Measurements from ENCODE around the gene ATP5MC2. TPM values are rescaled to one million over a fixed set of nuclear protein-coding genes. Genes with fewer than 3 reads are reported as not detected.
"Not testable (repeated sequence)": the region's sequence is repeated elsewhere in the genome, so short reads cannot be mapped to it uniquely, and the experiment has no call there.

ATP5MC2 gene
- total and polyA plus RNA-seq, 5 experiments from 2014 or later: 235 to 658 (median 519) TPM

DNA sequence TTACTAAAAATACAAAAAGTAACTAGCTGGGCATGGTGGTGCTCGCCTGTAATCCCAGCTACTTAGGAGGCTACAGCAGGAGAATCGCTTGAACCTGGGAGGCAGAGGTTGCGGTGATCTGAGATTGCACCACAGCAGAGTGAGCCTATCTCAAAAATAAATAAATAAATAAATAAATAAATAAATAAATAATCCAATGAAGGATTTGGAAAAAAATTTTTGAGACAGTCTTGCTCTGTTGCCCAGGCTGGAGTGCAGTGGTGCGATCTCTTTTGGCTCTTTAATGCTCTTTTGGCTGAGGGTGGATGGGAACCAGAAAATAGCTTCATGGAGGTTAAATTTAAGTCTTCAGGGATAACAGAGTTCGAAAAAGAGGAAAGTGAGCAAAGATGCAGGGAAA lies 11.7 kb downstream of the ATP5MC2 start:
- Mint-ChIP-seq H3K27ac (no peak overlapping the region), H3K36me3 (peaks cover 10 to 70% (median 18%) of the 10 kb centered on the region in 3 donors), H3K9me3 (no peaks in the 10 kb centered on the region), H3K27me3 (no peaks in the 10 kb centered on the region), H3K4me3 (no peak overlapping the region), H3K4me1 (peaks cover 0 to 2% (median 0%) of the 10 kb centered on the region in 4 donors)
- ATAC-seq: no peak
- POLR2A ChIA-PET: interaction anchor here (0.6 to 2.7 kb wide), 2 partner anchors 7 to 12 kb away, joined by 5 to 10 read pairs; partner anchors contain the start of gene ATP5MC2
- DNase-seq: no peak

DNA sequence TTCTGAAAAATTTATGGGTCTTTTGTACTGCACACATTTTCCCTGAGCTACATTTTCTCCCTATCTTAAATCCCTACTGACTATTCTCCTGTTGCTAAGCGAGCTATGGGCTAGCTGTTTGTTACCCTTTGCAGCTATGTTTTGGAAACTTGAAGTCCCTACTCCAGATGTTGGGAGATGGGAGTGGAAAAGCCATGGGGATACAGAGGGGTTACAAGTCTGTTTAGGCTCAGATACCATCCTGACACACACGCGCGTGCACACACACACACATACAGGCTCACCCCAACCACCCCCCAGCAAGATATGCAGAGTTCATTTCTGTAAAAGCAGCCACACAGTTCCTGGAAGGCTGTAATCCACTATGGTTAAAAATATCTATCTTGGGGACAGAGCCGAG lies 15.8 kb downstream of the ATP5MC2 start:
- H3K4me3 Mint-ChIP-seq: no peak overlapping the region
- peaks cover 0 to under 1% (median 0%) of the 10 kb centered on the region in 4 donors for H3K4me1 Mint-ChIP-seq
- ATAC-seq (no peak), DNase-seq (no peak)
- H3K27ac Mint-ChIP-seq: peak overlapping the region in 1 of 10 donors; percentile 52
- H3K9me3 Mint-ChIP-seq: no peaks in the 10 kb centered on the region
- no peaks in the 10 kb centered on the region for H3K27me3 Mint-ChIP-seq
- POLR2A ChIA-PET: no interaction called here
- peaks cover 6 to 31% (median 11%) of the 10 kb centered on the region in 3 donors for H3K36me3 Mint-ChIP-seq

DNA sequence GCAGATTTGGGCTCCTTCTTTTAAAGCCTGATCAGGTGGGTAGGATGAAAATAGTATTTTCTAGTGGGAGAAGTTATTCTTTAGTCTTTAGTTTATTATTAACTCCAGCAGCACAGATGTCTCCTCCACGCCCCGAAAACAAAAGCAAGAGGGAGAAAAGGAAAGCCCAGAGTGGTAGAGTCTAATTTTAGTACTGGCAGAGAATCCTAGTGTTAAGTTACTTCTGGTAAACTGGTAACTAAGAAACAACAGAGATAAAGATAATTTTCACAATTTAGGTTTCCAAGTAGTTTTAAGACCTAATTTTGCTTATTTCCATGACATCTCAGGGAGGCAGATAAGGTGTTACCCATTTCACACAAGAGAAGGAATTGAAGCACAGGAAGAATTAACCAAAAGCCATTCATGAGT lies 16.3 kb downstream of the ATP5MC2 start:
- POLR2A ChIA-PET: no interaction called here
- Mint-ChIP-seq H3K36me3 (peaks cover 4 to 26% (median 10%) of the 10 kb centered on the region in 3 donors), H3K27me3 (no peaks in the 10 kb centered on the region), H3K27ac (no peak overlapping the region), H3K4me1 (no peaks in the 10 kb centered on the region), H3K4me3 (no peak overlapping the region), H3K9me3 (no peaks in the 10 kb centered on the region)
- ATAC-seq (no peak), DNase-seq (no peak)

DNA sequence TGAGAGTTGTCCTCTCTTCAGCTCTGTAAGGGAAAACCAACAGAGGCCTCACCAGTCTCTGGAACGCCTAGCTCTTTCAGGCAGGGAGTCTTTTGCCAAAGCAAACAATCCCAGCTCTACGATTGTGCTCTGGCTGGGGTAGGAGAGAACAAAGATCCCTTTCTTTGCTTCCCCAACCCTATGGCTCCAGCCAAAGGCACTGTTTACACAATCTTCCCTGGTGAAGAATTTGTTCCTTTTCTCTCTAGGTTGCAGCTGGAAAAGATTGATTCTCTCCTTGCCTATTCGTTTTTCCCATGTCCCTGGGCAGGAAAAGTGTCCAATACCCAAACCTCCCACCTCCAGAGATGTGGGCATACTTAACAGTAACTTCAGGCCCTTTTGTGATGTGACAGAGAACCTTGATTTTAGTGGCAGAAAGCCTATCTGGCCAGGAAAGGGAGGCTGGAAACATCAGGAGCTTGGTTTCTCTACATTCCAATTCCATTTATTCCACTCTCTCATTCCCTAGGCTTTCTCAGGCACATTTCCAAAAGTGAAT lies 16.8 kb downstream of the ATP5MC2 start:
- peaks cover 0 to 22% (median 7%) of the 10 kb centered on the region in 3 donors for H3K36me3 Mint-ChIP-seq
- no peaks in the 10 kb centered on the region for H3K4me1 Mint-ChIP-seq
- no peak for ATAC-seq
- no peak overlapping the region for H3K4me3 Mint-ChIP-seq
- no peaks in the 10 kb centered on the region for H3K9me3 Mint-ChIP-seq
- no peak overlapping the region for H3K27ac Mint-ChIP-seq
- H3K27me3 Mint-ChIP-seq: no peaks in the 10 kb centered on the region
- POLR2A ChIA-PET: no interaction called here
- DNase-seq: no peak

DNA sequence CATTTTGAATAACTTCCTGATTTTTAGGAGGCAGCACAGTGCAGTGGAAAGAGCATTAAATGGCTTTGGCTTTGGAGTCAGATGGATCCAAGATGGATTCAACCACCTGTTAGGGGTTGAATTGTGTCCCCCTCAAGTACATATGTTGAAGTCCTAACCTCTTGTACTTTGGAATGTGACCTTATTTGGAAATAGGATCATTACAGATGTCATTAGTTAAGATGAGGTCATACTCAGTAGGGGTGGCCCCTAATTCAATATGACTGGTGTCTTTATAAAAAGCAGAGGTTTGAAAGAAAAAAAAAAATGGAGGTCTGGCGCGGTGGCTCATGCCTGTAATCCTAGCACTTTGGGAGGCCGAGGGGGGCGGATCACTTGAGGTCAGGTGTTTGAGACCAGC lies 18.8 kb downstream of the ATP5MC2 start:
- DNase-seq: no peak
- H3K27ac Mint-ChIP-seq: peak overlapping the region in 2 of 10 donors; percentile 8 to 43
- H3K9me3 Mint-ChIP-seq: no peaks in the 10 kb centered on the region
- peaks cover 0 to 8% (median 4%) of the 10 kb centered on the region in 3 donors for H3K36me3 Mint-ChIP-seq
- ATAC-seq: no peak
- no peaks in the 10 kb centered on the region for H3K27me3 Mint-ChIP-seq
- H3K4me3 Mint-ChIP-seq: no peak overlapping the region
- H3K4me1 Mint-ChIP-seq: no peaks in the 10 kb centered on the region
- POLR2A ChIA-PET: interaction anchor here (0.6 kb wide), 1 partner anchor 29 kb away, joined by 4 read pairs; no protein-coding TSS in a partner anchor

DNA sequence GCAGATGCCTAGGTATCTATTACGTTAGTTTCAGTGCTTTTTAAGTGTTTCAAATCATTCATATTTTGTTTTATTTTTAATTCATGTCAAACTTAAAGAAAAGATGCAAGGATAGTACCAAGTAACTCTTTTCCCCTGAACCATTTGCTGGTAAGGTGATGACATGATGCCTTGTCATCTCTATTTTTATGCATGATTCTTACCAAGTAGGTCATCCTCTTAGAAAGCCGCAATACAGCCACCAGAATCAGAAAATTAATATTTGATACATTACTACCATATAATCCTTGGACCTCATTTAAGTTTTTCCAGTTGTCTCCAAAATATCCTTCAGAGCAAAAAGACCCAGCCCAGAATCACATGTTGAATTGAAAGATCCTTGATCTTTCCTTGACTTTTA lies 22.3 kb downstream of the ATP5MC2 start:
- Mint-ChIP-seq H3K27ac (no peak overlapping the region), H3K36me3 (no peaks in the 10 kb centered on the region), H3K4me3 (no peak overlapping the region), H3K4me1 (no peaks in the 10 kb centered on the region), H3K27me3 (no peaks in the 10 kb centered on the region), H3K9me3 (no peaks in the 10 kb centered on the region)
- POLR2A ChIA-PET: no interaction called here
- ATAC-seq (no peak), DNase-seq (no peak)

DNA sequence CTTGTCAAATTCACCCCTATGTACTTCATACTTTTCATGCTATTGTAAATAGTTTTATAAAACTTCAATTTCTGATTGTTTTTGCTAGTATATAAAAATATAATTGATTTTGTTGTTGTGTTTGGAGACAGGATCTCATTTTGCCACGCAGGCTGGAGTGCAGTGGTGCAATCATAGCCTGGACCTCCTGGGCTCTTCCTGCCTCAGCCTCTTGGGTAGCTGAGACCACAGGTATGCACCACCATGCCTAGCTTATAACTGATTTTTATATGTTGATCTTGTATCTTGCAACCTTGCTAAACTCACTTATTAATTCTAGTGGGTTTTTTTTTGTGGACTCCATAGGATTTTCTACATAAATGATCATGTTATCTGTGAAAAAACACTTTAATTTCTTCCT lies 23.5 kb downstream of the ATP5MC2 start:
- no peaks in the 10 kb centered on the region for H3K4me1 Mint-ChIP-seq
- POLR2A ChIA-PET: no interaction called here
- no peak overlapping the region for H3K27ac Mint-ChIP-seq
- H3K36me3 Mint-ChIP-seq: no peaks in the 10 kb centered on the region
- H3K27me3 Mint-ChIP-seq: no peaks in the 10 kb centered on the region
- DNase-seq (no peak), ATAC-seq (no peak)
- no peak overlapping the region for H3K4me3 Mint-ChIP-seq
- no peaks in the 10 kb centered on the region for H3K9me3 Mint-ChIP-seq

DNA sequence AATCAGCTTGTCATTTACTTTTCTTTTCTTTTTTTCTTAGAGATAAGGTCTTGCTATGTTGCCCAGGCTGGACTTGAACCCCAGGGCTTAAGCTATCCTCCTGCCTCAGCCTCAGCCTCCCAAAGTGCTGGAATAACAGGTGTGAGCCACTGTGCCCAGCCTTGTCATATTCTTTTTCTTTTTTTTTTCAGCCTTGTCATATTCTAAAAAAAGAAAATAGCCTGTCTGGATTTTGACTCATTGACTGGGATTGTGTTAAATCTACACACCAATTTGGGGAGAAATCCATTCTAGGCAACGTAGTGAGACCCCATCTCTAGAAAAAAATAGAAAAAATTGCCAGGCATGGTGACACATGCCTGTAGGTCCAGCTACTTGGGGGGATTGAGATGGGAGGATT lies 24.1 kb downstream of the ATP5MC2 start:
- no peaks in the 10 kb centered on the region for H3K36me3 Mint-ChIP-seq
- POLR2A ChIA-PET: interaction anchor here (0.5 kb wide), 1 partner anchor 15 kb away, joined by 3 read pairs; no protein-coding TSS in a partner anchor
- no peaks in the 10 kb centered on the region for H3K27me3 Mint-ChIP-seq
- ATAC-seq (no peak), DNase-seq (no peak)
- H3K4me3 Mint-ChIP-seq: no peak overlapping the region
- no peaks in the 10 kb centered on the region for H3K4me1 Mint-ChIP-seq
- H3K9me3 Mint-ChIP-seq: no peaks in the 10 kb centered on the region
- no peak overlapping the region for H3K27ac Mint-ChIP-seq

DNA sequence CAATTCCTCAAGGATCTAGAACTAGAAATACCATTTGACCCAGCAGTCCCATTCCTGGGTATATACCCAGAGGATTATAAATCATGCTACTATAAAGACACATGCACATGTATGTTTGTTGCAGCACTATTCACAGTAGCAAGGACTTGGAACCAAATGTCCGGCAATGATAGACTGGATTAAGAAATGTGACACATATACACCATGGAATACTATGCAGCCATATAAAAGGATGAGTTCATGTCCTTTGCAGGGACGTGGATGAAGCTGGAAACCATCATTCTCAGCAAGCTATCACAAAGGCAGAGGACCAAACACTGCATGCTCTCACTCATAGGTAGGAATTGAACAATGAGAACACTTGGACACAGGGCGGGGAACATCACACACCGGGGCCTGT lies 29.6 kb downstream of the ATP5MC2 start:
- POLR2A ChIA-PET, ATAC-seq, DNase-seq, H3K4me1 Mint-ChIP-seq, H3K9me3 Mint-ChIP-seq, H3K27ac Mint-ChIP-seq, H3K27me3 Mint-ChIP-seq, H3K4me3 Mint-ChIP-seq, H3K36me3 Mint-ChIP-seq: not testable (repeated sequence)

DNA sequence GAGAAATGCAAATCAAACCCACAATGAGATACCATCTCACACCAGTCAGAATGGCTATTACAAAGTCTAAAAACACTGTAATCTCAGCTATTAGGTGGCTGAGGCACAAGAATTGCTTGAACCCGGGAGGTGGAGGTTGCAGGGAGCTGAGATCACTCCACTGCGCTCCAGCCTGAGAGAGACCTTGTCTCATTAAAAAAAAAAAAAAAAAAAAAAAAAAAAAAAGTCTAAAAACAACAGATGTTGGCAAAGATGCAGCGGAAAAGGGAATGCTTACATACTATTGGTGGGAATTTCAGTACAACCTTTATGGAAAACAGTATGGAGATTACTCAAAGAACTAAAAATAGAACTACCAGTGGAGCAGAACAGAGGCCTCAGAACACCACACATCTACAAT lies 30.7 kb downstream of the ATP5MC2 start:
- H3K27ac Mint-ChIP-seq: no peak overlapping the region
- DNase-seq (no peak), ATAC-seq (no peak)
- no peaks in the 10 kb centered on the region for H3K4me1 Mint-ChIP-seq
- peaks cover 0 to 5% (median 0%) of the 10 kb centered on the region in 3 donors for H3K36me3 Mint-ChIP-seq
- POLR2A ChIA-PET: no interaction called here
- peaks cover 0 to 2% (median 0%) of the 10 kb centered on the region in 9 donors for H3K9me3 Mint-ChIP-seq
- H3K4me3 Mint-ChIP-seq: no peak overlapping the region
- peaks cover 0 to 5% (median 0%) of the 10 kb centered on the region in 5 donors for H3K27me3 Mint-ChIP-seq

DNA sequence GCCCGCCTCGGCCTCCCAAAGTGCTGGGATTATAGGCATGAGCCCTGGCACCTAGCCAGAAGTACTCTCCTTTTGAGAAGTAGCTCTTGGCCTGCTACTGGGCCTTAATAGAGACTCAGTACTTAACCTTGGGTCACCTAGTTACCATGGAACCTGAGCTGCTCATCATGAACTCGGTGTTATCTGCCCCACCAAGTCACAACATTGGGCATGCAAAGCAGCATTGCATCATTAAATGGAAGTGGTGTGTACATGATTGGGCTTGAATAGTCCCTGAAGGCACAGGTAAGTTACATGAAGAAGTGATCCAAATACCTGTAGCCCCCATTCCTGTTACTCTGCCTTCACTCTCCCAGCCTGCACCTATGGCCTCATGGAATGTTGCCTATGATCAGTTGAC lies 31.8 kb downstream of the ATP5MC2 start:
- peaks cover 0 to 5% (median 0%) of the 10 kb centered on the region in 5 donors for H3K27me3 Mint-ChIP-seq
- H3K4me1 Mint-ChIP-seq: no peaks in the 10 kb centered on the region
- peaks cover 0 to 5% (median 0%) of the 10 kb centered on the region in 3 donors for H3K36me3 Mint-ChIP-seq
- DNase-seq (no peak), ATAC-seq (no peak)
- H3K9me3 Mint-ChIP-seq: peaks cover 0 to 2% (median 0%) of the 10 kb centered on the region in 9 donors
- POLR2A ChIA-PET: no interaction called here
- no peak overlapping the region for H3K4me3 Mint-ChIP-seq
- peak overlapping the region in 1 of 10 donors; percentile 43 for H3K27ac Mint-ChIP-seq

DNA sequence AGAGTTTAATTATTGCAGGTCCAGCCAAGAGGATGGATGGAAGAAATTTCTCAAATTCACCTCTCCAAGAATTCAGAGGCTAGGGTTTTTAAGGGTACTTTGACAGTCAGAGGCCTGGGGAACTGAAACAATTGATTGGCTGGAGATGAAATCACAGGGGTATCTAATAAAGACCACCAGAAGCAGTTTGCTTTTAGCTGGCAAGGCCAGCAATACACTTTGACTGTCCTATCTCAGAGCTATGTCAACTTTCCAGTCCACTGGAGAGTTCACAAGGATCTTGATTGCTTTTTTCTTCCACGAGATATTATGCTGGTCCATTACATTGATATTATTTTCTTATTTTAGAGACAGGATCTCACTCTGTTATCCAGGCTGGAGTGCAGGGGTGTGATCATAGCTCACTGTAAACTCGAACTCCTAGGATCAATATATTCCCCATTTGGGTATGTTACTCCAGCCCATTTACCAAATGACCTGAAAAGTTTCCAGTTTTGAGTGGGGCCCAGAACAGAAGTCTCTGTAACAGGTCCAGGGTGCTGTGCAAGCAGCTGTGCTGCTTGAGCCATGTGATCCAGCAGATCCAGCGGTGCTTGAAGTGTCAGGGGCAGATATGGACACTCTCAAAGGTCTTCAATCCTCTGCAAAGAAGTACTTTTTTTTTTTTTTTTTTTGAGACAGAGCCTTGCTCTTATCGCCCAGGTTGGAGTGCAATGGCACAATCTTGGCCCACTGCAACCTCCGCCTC lies 32.5 kb downstream of the ATP5MC2 start:
- Mint-ChIP-seq H3K4me1 (no peaks in the 10 kb centered on the region), H3K27me3 (peaks cover 0 to 5% (median 0%) of the 10 kb centered on the region in 5 donors), H3K4me3 (no peak overlapping the region), H3K27ac (no peak overlapping the region), H3K9me3 (peaks cover 0 to 2% (median 0%) of the 10 kb centered on the region in 9 donors), H3K36me3 (peaks cover 0 to 5% (median 0%) of the 10 kb centered on the region in 3 donors)
- POLR2A ChIA-PET: no interaction called here
- DNase-seq (no peak), ATAC-seq (no peak)

DNA sequence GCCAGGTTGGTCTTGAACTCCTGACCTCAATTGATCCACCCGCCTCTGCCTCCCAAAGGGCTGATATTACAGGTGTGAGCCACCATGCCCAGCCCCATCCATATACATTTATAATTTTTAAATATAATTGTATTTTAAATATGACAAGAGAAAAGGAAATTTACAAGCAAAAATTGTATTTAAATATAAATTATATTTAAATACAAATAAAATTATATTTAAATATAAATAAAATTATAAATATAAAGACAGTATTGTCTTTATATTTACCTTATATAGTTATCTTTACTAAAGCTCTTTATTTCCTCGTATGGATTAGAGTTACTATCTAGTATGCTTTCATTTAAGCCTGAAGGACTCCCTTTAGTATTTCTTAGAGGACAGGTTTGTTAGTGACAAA lies 37.8 kb downstream of the ATP5MC2 start:
- POLR2A ChIA-PET: interaction anchor here (0.6 kb wide), 1 partner anchor 78 kb away, joined by 4 read pairs; no protein-coding TSS in a partner anchor
- Mint-ChIP-seq H3K4me1 (no peaks in the 10 kb centered on the region), H3K27ac (no peak overlapping the region), H3K9me3 (no peaks in the 10 kb centered on the region), H3K4me3 (no peak overlapping the region), H3K27me3 (peaks cover 0 to 2% (median 0%) of the 10 kb centered on the region in 5 donors), H3K36me3 (no peaks in the 10 kb centered on the region)
- no peak for DNase-seq
- no peak for ATAC-seq

All from naive thymus-derived CD8-positive, alpha-beta T cell (primary cell).